ENCODE data around the gene RGS9. TPM values are rescaled to one million over a fixed set of nuclear protein-coding genes. Genes with fewer than 3 reads are reported as not detected.
A peak's percentile ranks its signal among the peaks of the same experiment; 100 is the strongest.
"Not testable (repeated sequence)": the region's sequence is repeated elsewhere in the genome, so short reads cannot be mapped to it uniquely, and the experiment has no call there.

RGS9 gene
- total RNA-seq, 1 donor from 2014 or later = 8.5 TPM

GRCh38 chr17:65095465-65095864 is 41.7 kb upstream of the RGS9 start:
- no peak for DNase-seq (ENCODE audit: low spot score, unreplicated experiment)
- H3K4me1 Mint-ChIP-seq (ENCODE audit: low read depth) = peaks cover 3% of the 10 kb centered on the region
- H3K4me3 Mint-ChIP-seq (ENCODE audit: low read depth) = no peak overlapping the region
- peaks cover 10% of the 10 kb centered on the region for H3K27me3 Mint-ChIP-seq
- no peak overlapping the region for H3K27ac Mint-ChIP-seq
- H3K36me3 Mint-ChIP-seq (ENCODE audit: insufficient read depth) = no peaks in the 10 kb centered on the region
- H3K9me3 Mint-ChIP-seq (ENCODE audit: low read depth) = no peaks in the 10 kb centered on the region
- TF ChIP-seq, protein P1, sequence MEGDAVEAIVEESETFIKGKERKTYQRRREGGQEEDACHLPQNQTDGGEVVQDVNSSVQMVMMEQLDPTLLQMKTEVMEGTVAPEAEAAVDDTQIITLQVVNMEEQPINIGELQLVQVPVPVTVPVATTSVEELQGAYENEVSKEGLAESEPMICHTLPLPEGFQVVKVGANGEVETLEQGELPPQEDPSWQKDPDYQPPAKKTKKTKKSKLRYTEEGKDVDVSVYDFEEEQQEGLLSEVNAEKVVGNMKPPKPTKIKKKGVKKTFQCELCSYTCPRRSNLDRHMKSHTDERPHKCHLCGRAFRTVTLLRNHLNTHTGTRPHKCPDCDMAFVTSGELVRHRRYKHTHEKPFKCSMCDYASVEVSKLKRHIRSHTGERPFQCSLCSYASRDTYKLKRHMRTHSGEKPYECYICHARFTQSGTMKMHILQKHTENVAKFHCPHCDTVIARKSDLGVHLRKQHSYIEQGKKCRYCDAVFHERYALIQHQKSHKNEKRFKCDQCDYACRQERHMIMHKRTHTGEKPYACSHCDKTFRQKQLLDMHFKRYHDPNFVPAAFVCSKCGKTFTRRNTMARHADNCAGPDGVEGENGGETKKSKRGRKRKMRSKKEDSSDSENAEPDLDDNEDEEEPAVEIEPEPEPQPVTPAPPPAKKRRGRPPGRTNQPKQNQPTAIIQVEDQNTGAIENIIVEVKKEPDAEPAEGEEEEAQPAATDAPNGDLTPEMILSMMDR (IDR thresholded peaks at IDR 0.05; ENCODE audit: unreplicated experiment) = no peak

DNA sequence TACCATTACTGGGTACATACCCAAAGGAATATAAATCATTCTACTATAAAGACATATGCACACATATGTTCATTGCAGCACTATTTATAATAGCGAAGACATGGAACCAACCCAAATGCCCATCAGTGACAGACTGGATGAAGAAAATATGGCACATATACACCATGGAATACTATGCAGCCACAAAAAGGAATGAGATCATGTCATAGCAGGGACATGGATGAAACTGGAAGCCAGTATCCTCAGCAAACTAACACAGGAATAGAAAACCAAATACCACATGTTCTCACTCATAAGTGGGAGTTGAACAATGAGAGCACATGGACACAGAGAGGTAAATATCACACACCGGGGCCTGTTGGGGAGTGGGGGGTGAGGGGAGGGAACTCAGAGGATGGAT is 40.8 kb upstream of the RGS9 start:
- not testable (repeated sequence) for H3K4me3 Mint-ChIP-seq (ENCODE audit: low read depth); DNase-seq (ENCODE audit: low spot score, unreplicated experiment); H3K27me3 Mint-ChIP-seq; H3K27ac Mint-ChIP-seq; H3K4me1 Mint-ChIP-seq (ENCODE audit: low read depth); H3K9me3 Mint-ChIP-seq (ENCODE audit: low read depth); H3K36me3 Mint-ChIP-seq (ENCODE audit: insufficient read depth)

GRCh38 chr17:65097110-65097509 is 40.1 kb upstream of the RGS9 start:
- DNase-seq (ENCODE audit: low spot score, unreplicated experiment) = no peak
- Mint-ChIP-seq H3K27me3 (peaks cover 4% of the 10 kb centered on the region), H3K9me3 (ENCODE audit: low read depth) (no peaks in the 10 kb centered on the region), H3K36me3 (ENCODE audit: insufficient read depth) (no peaks in the 10 kb centered on the region), H3K27ac (no peak overlapping the region), H3K4me3 (ENCODE audit: low read depth) (no peak overlapping the region), H3K4me1 (ENCODE audit: low read depth) (no peaks in the 10 kb centered on the region)
- TF ChIP-seq, protein P1 (IDR thresholded peaks at IDR 0.05; ENCODE audit: unreplicated experiment) = no peak

DNA sequence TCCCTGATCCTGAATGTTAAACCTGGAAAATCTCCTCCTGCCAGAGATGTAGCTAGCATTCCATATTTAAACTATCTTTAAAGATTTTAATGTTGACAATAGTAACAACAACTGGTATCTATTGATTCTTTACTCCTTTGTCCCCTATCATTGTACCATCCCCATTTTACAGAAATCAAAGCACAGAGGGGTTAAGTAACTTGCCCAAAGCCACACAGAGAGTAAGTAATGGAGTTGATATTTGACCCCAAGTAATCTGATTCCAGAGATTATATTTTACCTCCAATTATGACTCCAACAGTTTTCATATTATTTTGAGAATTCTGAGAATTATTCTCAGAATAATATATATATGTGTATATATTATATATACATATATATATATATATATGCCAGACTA is 37.7 kb upstream of the RGS9 start:
- Mint-ChIP-seq H3K4me1 (ENCODE audit: low read depth) (no peaks in the 10 kb centered on the region), H3K4me3 (ENCODE audit: low read depth) (no peak overlapping the region), H3K27me3 (peaks cover 6% of the 10 kb centered on the region), H3K27ac (no peak overlapping the region), H3K36me3 (ENCODE audit: insufficient read depth) (no peaks in the 10 kb centered on the region), H3K9me3 (ENCODE audit: low read depth) (no peaks in the 10 kb centered on the region)
- TF ChIP-seq, protein P1 (IDR thresholded peaks at IDR 0.05; ENCODE audit: unreplicated experiment) = no peak
- DNase-seq (ENCODE audit: low spot score, unreplicated experiment) = no peak

DNA sequence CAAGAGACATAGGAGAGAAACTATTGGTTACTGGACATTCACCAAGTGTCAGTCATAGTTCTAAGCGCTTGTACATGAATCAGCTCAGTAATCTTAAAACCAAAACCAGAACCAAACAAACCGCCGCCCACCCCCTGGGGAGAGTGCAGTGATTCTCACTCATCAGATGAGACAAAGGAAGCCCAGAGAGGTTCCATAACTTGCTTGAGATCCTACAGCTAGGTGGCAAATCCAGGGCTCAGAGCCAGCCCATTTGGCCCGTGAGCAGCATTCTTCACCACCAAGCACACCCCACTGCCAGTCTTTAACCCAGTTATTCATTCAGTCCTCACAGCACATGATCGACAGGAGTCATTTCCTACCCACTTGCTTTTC is 37.2 kb upstream of the RGS9 start:
- no peaks in the 10 kb centered on the region for H3K9me3 Mint-ChIP-seq (ENCODE audit: low read depth)
- peaks cover under 1% of the 10 kb centered on the region for H3K4me1 Mint-ChIP-seq (ENCODE audit: low read depth)
- no peak for DNase-seq (ENCODE audit: low spot score, unreplicated experiment)
- peaks cover 7% of the 10 kb centered on the region for H3K27me3 Mint-ChIP-seq
- TF ChIP-seq, protein P1 (IDR thresholded peaks at IDR 0.05; ENCODE audit: unreplicated experiment) = no peak
- peak overlapping the region; percentile 55 for H3K4me3 Mint-ChIP-seq (ENCODE audit: low read depth)
- H3K36me3 Mint-ChIP-seq (ENCODE audit: insufficient read depth) = no peaks in the 10 kb centered on the region
- H3K27ac Mint-ChIP-seq = no peak overlapping the region

- Mint-ChIP-seq H3K27ac (no peak overlapping the region), H3K4me3 (ENCODE audit: low read depth) (peak overlapping the region; percentile 69), H3K36me3 (ENCODE audit: insufficient read depth) (no peaks in the 10 kb centered on the region), H3K27me3 (peaks cover 7% of the 10 kb centered on the region), H3K4me1 (ENCODE audit: low read depth) (peaks cover 4% of the 10 kb centered on the region), H3K9me3 (ENCODE audit: low read depth) (no peaks in the 10 kb centered on the region)
- DNase-seq (ENCODE audit: low spot score, unreplicated experiment) = peak; percentile 82
- TF ChIP-seq, protein P1 (IDR thresholded peaks at IDR 0.05; ENCODE audit: unreplicated experiment) = peak; percentile 89
Measured at GRCh38 chr17:65100316-65101140, 36.6 kb upstream of the RGS9 start.
